GM23338 (cell line): ENCODE measurements around the gene CNOT11. TPM values are rescaled to one million over a fixed set of nuclear protein-coding genes. Genes with fewer than 3 reads are reported as not detected.

ENCODE experiments used
- ATAC-seq: fragments of 200-7000 bp; cut with Tn5 transposase; 3 replicates; pipeline ENCODE4 v1.9.1; 2020
- DNase-seq: peaks from one replicate; pipeline ENCODE4 v3.0.0-alpha.2; 2015; ENCODE audit warnings: low spot score
- H2AFZ ChIP-seq: fragments of 200-600 bp; sonication (generic); 2 replicates; pipeline ENCODE4 v1.8.0; 2016; ENCODE audit warnings: antibody characterized with exemption, mild to moderate bottlenecking, moderate library complexity
- H3F3A ChIP-seq: fragments of 200-600 bp; sonication (generic); replicated peaks from 2 replicates; pipeline ENCODE4 v1.8.0; 2017; ENCODE audit warnings: antibody characterized with exemption, mixed run types, low read depth
- H3K27ac ChIP-seq: fragments of 200-600 bp; sonication (generic); 2 replicates; pipeline ENCODE4 v1.6.1; 2016; ENCODE audit warnings: low read depth
- H3K27me3 ChIP-seq: fragments of 200-600 bp; sonication (generic); 2 replicates; pipeline ENCODE4 v1.8.0; 2016; ENCODE audit warnings: mild to moderate bottlenecking, mixed run types, moderate library complexity; ENCODE audit not compliant: insufficient read depth
- H3K36me3 ChIP-seq: fragments of 200-600 bp; sonication (generic); 2 replicates; pipeline ENCODE4 v1.8.0; 2016; ENCODE audit warnings: mild to moderate bottlenecking; ENCODE audit not compliant: insufficient read depth
- H3K4me1 ChIP-seq: fragments of 200-600 bp; sonication (generic); 2 replicates; pipeline ENCODE4 v1.8.0; 2016; ENCODE audit warnings: mild to moderate bottlenecking, moderate library complexity; ENCODE audit not compliant: insufficient read depth
- H3K4me2 ChIP-seq: fragments of 200-600 bp; sonication (generic); 2 replicates; pipeline ENCODE4 v1.7.1; 2017; ENCODE audit warnings: mixed run types
- H3K4me3 ChIP-seq: fragments of 200-600 bp; sonication (generic); 2 replicates; pipeline ENCODE4 v1.6.1; 2016; ENCODE audit warnings: mixed run types
- H3K79me2 ChIP-seq: fragments of 200-600 bp; sonication (generic); replicated peaks from 2 replicates; pipeline ENCODE4 v1.8.0; 2017; ENCODE audit warnings: mild to moderate bottlenecking; ENCODE audit not compliant: insufficient read depth
- H3K9me2 ChIP-seq: fragments of 200-600 bp; sonication (generic); 2 replicates; pipeline ENCODE4 v1.8.0; 2017; ENCODE audit not compliant: insufficient read depth
- H4K20me1 ChIP-seq: fragments of 200-600 bp; sonication (generic); replicated peaks from 2 replicates; pipeline ENCODE4 v1.8.0; 2017; ENCODE audit warnings: mild to moderate bottlenecking; ENCODE audit not compliant: insufficient read depth
- H3K27ac Mint-ChIP-seq: 2 replicates; pipeline ENCODE4 v1.8.0; 2020; ENCODE audit warnings: inconsistent platforms, mild to moderate bottlenecking, moderate library complexity, mixed read lengths
- H3K27me3 Mint-ChIP-seq: 3 replicates; pipeline ENCODE4 v1.8.0; 2022; ENCODE audit warnings: low read depth, mild to moderate bottlenecking, moderate library complexity, mixed read lengths, inconsistent platforms; ENCODE audit not compliant: insufficient read depth, poor library complexity
- H3K36me3 Mint-ChIP-seq: 3 replicates; pipeline ENCODE4 v1.8.0; 2021; ENCODE audit warnings: low read depth, mild to moderate bottlenecking, inconsistent platforms, moderate library complexity, mixed read lengths
- H3K4me1 Mint-ChIP-seq: 3 replicates; pipeline ENCODE4 v1.8.0; 2020; ENCODE audit warnings: mild to moderate bottlenecking, inconsistent platforms, mixed read lengths
- H3K4me3 Mint-ChIP-seq: 3 replicates; pipeline ENCODE4 v1.8.0; 2021; ENCODE audit warnings: moderate library complexity, mild to moderate bottlenecking, inconsistent platforms, mixed read lengths
- H3K9me3 Mint-ChIP-seq: 3 replicates; pipeline ENCODE4 v1.8.0; 2020; ENCODE audit warnings: moderate library complexity, mild to moderate bottlenecking, inconsistent platforms, mixed read lengths
- CREB1 ChIP-seq: fragments of 250-450 bp; sonication (Bioruptor Pico); IDR thresholded peaks from 2 replicates; pipeline ENCODE4 v1.5.0; 2020; ENCODE audit warnings: low read depth, mild to moderate bottlenecking, moderate library complexity
- CTCF ChIP-seq, 2 experiments: fragments of 200-600 bp in 1 of 2; sonication (generic) in 1 of 2; conservative IDR thresholded peaks; 2 replicates each; pipeline versions ENCODE4 v1.5.1 to v1.6.1; 2016 to 2017; ENCODE audit warnings: antibody characterized with exemption in 2 of 2, low read depth in 2 of 2, mild to moderate bottlenecking in 2 of 2, moderate library complexity in 1 of 2
- ETS1 ChIP-seq: IDR thresholded peaks from 2 replicates; pipeline ENCODE4 v1.6.1; 2016; ENCODE audit warnings: antibody characterized with exemption
- EZH2 ChIP-seq: fragments of 200-600 bp; sonication (generic); IDR thresholded peaks from one replicate; pipeline ENCODE4 v1.8.0; 2017; ENCODE audit warnings: antibody characterized with exemption, mild to moderate bottlenecking, low read depth; ENCODE audit not compliant: unreplicated experiment
- JUNB ChIP-seq: IDR thresholded peaks from one replicate; pipeline ENCODE4 v1.6.1; 2016; ENCODE audit warnings: antibody characterized with exemption; ENCODE audit not compliant: unreplicated experiment
- NANOG ChIP-seq: IDR thresholded peaks from 2 replicates; pipeline ENCODE4 v1.6.1; 2016; ENCODE audit warnings: antibody characterized with exemption, borderline replicate concordance
- POLR2AphosphoS5 ChIP-seq: IDR thresholded peaks from 2 replicates; pipeline ENCODE4 v1.6.1; 2016; ENCODE audit warnings: antibody characterized with exemption, low read depth
- REST ChIP-seq: IDR thresholded peaks from one replicate; pipeline ENCODE4 v1.6.1; 2018; ENCODE audit warnings: antibody characterized with exemption; ENCODE audit not compliant: unreplicated experiment
- STAT1 ChIP-seq: IDR thresholded peaks from one replicate; pipeline ENCODE4 v1.6.1; 2016; ENCODE audit warnings: antibody characterized with exemption; ENCODE audit not compliant: unreplicated experiment
- ZNF114 ChIP-seq: fragments of 250-450 bp; sonication (Bioruptor Pico); IDR thresholded peaks from 2 replicates; pipeline ENCODE4 v1.5.0; 2020; ENCODE audit warnings: mild to moderate bottlenecking, moderate library complexity
- ZNF331 ChIP-seq: fragments of 250-450 bp; sonication (Bioruptor Pico); IDR thresholded peaks from 2 replicates; pipeline ENCODE4 v1.5.0; 2020; ENCODE audit warnings: low read depth, mild to moderate bottlenecking, moderate library complexity
- ZNF462 ChIP-seq: fragments of 250-450 bp; sonication (Bioruptor Pico); IDR thresholded peaks from 2 replicates; pipeline ENCODE4 v1.5.0; 2020; ENCODE audit warnings: mild to moderate bottlenecking, moderate library complexity
- polyA plus RNA-seq: library from polyadenylated mRNA; unstranded; fragments of >200 nt; fragmentation: Nextera tagmentation; extraction: Ambion mirVana; gene quantifications from 2 replicates; pipeline ENCODE4 v1.2.1, GENCODE V29; 2016
- total RNA-seq: library from RNA; depleted of rRNA; stranded (reverse); fragments of >200 nt; shearing (Covaris generic); gene quantifications from 2 replicates; pipeline ENCODE4 v1.2.3, GENCODE V29; 2014

The CNOT11 gene
- total and polyA plus RNA-seq, 2 experiments from 2014 or later, result 34.8 to 74.2 TPM

GRCh38 chr2:101223814-101224231, 28.9 kb upstream of the CNOT11 start:
- no peaks in the 10 kb centered on the region for H3K4me1 ChIP-seq
- no peaks in the 10 kb centered on the region for H3K27me3 ChIP-seq
- no peaks in the 10 kb centered on the region for H3F3A ChIP-seq
- H3K9me2 ChIP-seq, result 0 out of 2 replicates have a peak, but pooled peaks cover 3% of the 10 kb centered on the region
- no peak for ATAC-seq
- no peak overlapping the region for H2AFZ ChIP-seq
- H3K4me2 ChIP-seq, result no peak overlapping the region
- no peaks in the 10 kb centered on the region for H4K20me1 ChIP-seq
- no peaks in the 10 kb centered on the region for H3K36me3 ChIP-seq
- peaks cover 3% of the 10 kb centered on the region for H3K4me1 Mint-ChIP-seq
- no peak for DNase-seq
- peaks cover 4% of the 10 kb centered on the region for H3K27me3 Mint-ChIP-seq
- H3K9me3 Mint-ChIP-seq, result no peaks in the 10 kb centered on the region
- no peaks in the 10 kb centered on the region for H3K79me2 ChIP-seq
- no peaks in the 10 kb centered on the region for H3K36me3 Mint-ChIP-seq
- no peak overlapping the region for H3K4me3 Mint-ChIP-seq
- TF ChIP-seq JUNB (no peak), POLR2AphosphoS5 (no peak), ZNF114 (CRISPR knock-in tag) (no peak), CTCF (conservative IDR thresholded peaks at IDR 0.05; ENCODE audit: low read depth in 2 of 2) (no peak), NANOG (no peak), ETS1 (no peak), EZH2 (no peak), ZNF462 (CRISPR knock-in tag) (no peak), ZNF331 (CRISPR knock-in tag) (no peak), REST (no peak), STAT1 (no peak), CREB1 (CRISPR knock-in tag) (no peak)
- no peak overlapping the region for H3K4me3 ChIP-seq
- H3K27ac ChIP-seq, result no peak overlapping the region
- H3K27ac Mint-ChIP-seq, result no peak overlapping the region
